Measurements from ENCODE around the gene FCAR. TPM values are rescaled to one million over a fixed set of nuclear protein-coding genes. Genes with fewer than 3 reads are reported as not detected.

FCAR gene
- total and polyA plus RNA-seq, 2 of the 4 experiments (the other 2 are of a cell fraction): not detected

DNA sequence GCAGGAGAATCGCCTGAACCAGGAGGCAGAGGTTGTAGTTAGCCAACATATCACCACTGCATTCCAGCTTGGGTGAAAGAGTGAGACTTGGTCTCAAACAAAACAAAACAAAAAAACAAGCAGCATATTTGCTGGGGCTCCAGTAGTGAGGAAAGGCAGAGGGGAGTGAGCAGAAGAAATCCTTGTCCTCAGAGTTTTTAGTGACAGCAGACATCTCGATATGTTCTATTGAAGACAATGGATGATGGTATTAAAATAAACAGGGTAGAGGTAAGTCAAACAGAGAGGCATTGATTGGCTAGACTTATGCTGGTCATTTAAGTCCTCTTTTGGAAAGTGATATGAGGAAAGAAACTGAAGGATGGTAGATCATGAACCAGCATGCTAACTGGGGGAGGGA is 54.3 kb downstream of the FCAR start:
- H3K23ac ChIP-seq (ENCODE audit: low read depth, low read length): no peak overlapping the region
- TF ChIP-seq CEBPB (IDR thresholded peaks at IDR 0.05; ENCODE audit: low read depth, low read length) (no peak), RFX5 (IDR thresholded peaks at IDR 0.05; ENCODE audit: low read depth, low read length) (no peak), SMC3 (IDR thresholded peaks at IDR 0.05; ENCODE audit: low read depth, low read length) (no peak), NFE2L2 (IDR thresholded peaks at IDR 0.05; ENCODE audit: low read depth, low read length) (no peak), MXI1 (IDR thresholded peaks at IDR 0.05; ENCODE audit: borderline replicate concordance, low read depth, low read length) (no peak), MAFK (IDR thresholded peaks at IDR 0.05; ENCODE audit: low read depth, low read length) (no peak), POLR2A (IDR thresholded peaks at IDR 0.05; ENCODE audit: low read depth, low read length) (no peak), BHLHE40 (IDR thresholded peaks at IDR 0.05; ENCODE audit: low read depth, low read length) (no peak), MAZ (IDR thresholded peaks at IDR 0.05; ENCODE audit: borderline replicate concordance, low read depth, low read length) (no peak)
- TF ChIP-seq, protein P1, sequence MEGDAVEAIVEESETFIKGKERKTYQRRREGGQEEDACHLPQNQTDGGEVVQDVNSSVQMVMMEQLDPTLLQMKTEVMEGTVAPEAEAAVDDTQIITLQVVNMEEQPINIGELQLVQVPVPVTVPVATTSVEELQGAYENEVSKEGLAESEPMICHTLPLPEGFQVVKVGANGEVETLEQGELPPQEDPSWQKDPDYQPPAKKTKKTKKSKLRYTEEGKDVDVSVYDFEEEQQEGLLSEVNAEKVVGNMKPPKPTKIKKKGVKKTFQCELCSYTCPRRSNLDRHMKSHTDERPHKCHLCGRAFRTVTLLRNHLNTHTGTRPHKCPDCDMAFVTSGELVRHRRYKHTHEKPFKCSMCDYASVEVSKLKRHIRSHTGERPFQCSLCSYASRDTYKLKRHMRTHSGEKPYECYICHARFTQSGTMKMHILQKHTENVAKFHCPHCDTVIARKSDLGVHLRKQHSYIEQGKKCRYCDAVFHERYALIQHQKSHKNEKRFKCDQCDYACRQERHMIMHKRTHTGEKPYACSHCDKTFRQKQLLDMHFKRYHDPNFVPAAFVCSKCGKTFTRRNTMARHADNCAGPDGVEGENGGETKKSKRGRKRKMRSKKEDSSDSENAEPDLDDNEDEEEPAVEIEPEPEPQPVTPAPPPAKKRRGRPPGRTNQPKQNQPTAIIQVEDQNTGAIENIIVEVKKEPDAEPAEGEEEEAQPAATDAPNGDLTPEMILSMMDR (conservative IDR thresholded peaks at IDR 0.05; ENCODE audit: low read depth, low read length): no peak
- TF ChIP-seq, protein P2, sequence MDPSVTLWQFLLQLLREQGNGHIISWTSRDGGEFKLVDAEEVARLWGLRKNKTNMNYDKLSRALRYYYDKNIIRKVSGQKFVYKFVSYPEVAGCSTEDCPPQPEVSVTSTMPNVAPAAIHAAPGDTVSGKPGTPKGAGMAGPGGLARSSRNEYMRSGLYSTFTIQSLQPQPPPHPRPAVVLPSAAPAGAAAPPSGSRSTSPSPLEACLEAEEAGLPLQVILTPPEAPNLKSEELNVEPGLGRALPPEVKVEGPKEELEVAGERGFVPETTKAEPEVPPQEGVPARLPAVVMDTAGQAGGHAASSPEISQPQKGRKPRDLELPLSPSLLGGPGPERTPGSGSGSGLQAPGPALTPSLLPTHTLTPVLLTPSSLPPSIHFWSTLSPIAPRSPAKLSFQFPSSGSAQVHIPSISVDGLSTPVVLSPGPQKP (IDR thresholded peaks at IDR 0.05; ENCODE audit: borderline replicate concordance, low read depth, low read length): no peak
- H2AFZ ChIP-seq (replicated peaks; ENCODE audit: low read length, poor library complexity): no peak overlapping the region
- ATAC-seq (ENCODE audit: low read depth): no peak
- no peak overlapping the region for H3K4ac ChIP-seq (ENCODE audit: low read depth, low read length)
- H2BK15ac ChIP-seq (ENCODE audit: low read depth, low read length): no peak overlapping the region
- ChIA-PET POLR2A (ENCODE audit: unreplicated experiment) (no interaction called here), CTCF (no interaction called here)
- H3K9me3 ChIP-seq (ENCODE audit: control insufficient read depth, insufficient read depth, low read length): peaks cover 26% of the 10 kb centered on the region
- H2BK20ac ChIP-seq (ENCODE audit: low read depth, low read length): no peak overlapping the region
- no peak overlapping the region for H3K18ac ChIP-seq (ENCODE audit: low read depth, low read length)
- no TSS peak for BruUV-seq (replicated peaks)
- H4K8ac ChIP-seq (ENCODE audit: low read depth in 2 of 2, low read length in 2 of 2): no peak overlapping the region
- H3K9ac ChIP-seq (ENCODE audit: low read depth, low read length): no peak overlapping the region
- H3K27me3 ChIP-seq (ENCODE audit: control insufficient read depth, insufficient read depth, low read length): no peaks in the 10 kb centered on the region
- no peak overlapping the region for H4K5ac ChIP-seq (ENCODE audit: low read depth, low read length)
- H3K79me1 ChIP-seq (ENCODE audit: low read depth in 1 of 2, low read length in 2 of 2): no peaks in the 10 kb centered on the region
- 40% methylated on average over 1 of the region's 2 CpGs; no CpG with 5 or more reads in 1 of the 2 experiments for WGBS, 2 experiments (ENCODE audit: extremely low coverage in 2 of 2, insufficient read length in 1 of 2)
- H3K9me1 ChIP-seq (ENCODE audit: insufficient read depth, low read length): no peaks in the 10 kb centered on the region
- no peak overlapping the region for H3K14ac ChIP-seq (replicated peaks; ENCODE audit: low read depth, low read length)
- H2AK5ac ChIP-seq (ENCODE audit: low read depth, low read length): no peak overlapping the region
- H2AK9ac ChIP-seq (replicated peaks; ENCODE audit: low read depth, low read length, poor library complexity): no peak overlapping the region
- no peak overlapping the region for H3K27ac ChIP-seq (ENCODE audit: insufficient read depth, low read length)
- H4K91ac ChIP-seq (ENCODE audit: insufficient read depth, low read depth, low read length): no peak overlapping the region
- no peak for DNase-seq
- no peak overlapping the region for H3K56ac ChIP-seq (ENCODE audit: extremely low read depth, insufficient read depth, low read length)
- in situ Hi-C loops (cut with MboI; ENCODE audit: low sequenced_read_pairs): no loop called here
- intact Hi-C loops (cut with micrococcal nuclease): no loop called here
- no peak overlapping the region for H2BK120ac ChIP-seq (ENCODE audit: low read depth, low read length)
- H3K4me3 ChIP-seq (ENCODE audit: insufficient read depth, low read depth, low read length): no peak overlapping the region
- H3K36me3 ChIP-seq (ENCODE audit: control insufficient read depth, insufficient read depth, low read length): no peaks in the 10 kb centered on the region
- no peaks in the 10 kb centered on the region for H4K20me1 ChIP-seq (ENCODE audit: insufficient read depth, low read length)
- no peak overlapping the region for H3K4me2 ChIP-seq (ENCODE audit: low read depth, low read length)
- H2BK5ac ChIP-seq (ENCODE audit: low read depth, low read length, poor library complexity, severe bottlenecking): no peak overlapping the region
- no peaks in the 10 kb centered on the region for H3K4me1 ChIP-seq (ENCODE audit: control insufficient read depth, insufficient read depth, low read length)
- dilution Hi-C loops (cut with HindIII; ENCODE audit: low sequenced_read_pairs, unreplicated experiment): no loop called here
